ENCODE results near the gene SLC22A2.

The SLC22A2 gene

DNA sequence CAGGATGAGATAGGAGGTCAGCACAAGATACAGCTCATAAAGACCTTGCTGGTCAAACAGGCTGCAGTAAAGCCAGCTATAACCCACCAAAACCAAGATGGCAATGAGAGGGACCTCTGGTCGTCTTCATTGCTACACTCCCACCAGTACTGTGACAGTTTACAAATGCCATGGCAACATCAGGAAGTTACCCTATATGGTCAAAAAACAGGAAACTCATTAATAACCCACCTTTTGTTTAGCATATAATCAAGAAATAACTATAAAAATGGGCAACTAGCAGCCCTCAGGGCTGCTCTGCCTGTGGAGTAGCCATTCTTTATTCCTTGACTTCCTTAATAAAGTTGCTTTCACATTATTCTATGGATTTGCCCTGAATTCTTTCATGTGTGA lies 30.9 kb downstream of the SLC22A2 start:
- peaks cover 0 to 2% (median 0%) of the 10 kb centered on the region in 3 experiments for H3K27me3 ChIP-seq (ENCODE audit: control insufficient read depth in 3 of 3, insufficient read depth in 3 of 3, low read depth in 1 of 3, low read length in 3 of 3)
- H3K4me1 ChIP-seq (ENCODE audit: control insufficient read depth in 2 of 2, insufficient read depth in 1 of 2, low read depth in 1 of 2, low read length in 2 of 2), result no peaks in the 10 kb centered on the region
- no peaks in the 10 kb centered on the region for H3K79me1 ChIP-seq (ENCODE audit: low read depth, low read length)
- H2AFZ ChIP-seq (ENCODE audit: low read length), result no peak overlapping the region
- H2BK120ac ChIP-seq (ENCODE audit: low read depth, low read length), result no peak overlapping the region
- no peak overlapping the region for H3K14ac ChIP-seq (ENCODE audit: low read length)
- no peak overlapping the region for H3K4ac ChIP-seq (ENCODE audit: low read length)
- no peak overlapping the region for H4K91ac ChIP-seq (ENCODE audit: low read depth, low read length, poor library complexity)
- DNase-seq (ENCODE audit: low spot score), result no peak
- no peak overlapping the region for H3K4me3 ChIP-seq (ENCODE audit: low read length in 2 of 2)
- H3K18ac ChIP-seq (ENCODE audit: low read length), result no peak overlapping the region
- H3K9ac ChIP-seq (ENCODE audit: low read depth, low read length, poor library complexity), result no peak overlapping the region
- no peaks in the 10 kb centered on the region for H3K9me3 ChIP-seq (replicated peaks in 1 of 2; ENCODE audit: control insufficient read depth in 2 of 2, insufficient read depth in 1 of 2, low read depth in 1 of 2, low read length in 2 of 2)
- H2BK5ac ChIP-seq (ENCODE audit: low read length), result no peak overlapping the region
- H3K36me3 ChIP-seq (replicated peaks in 1 of 2; ENCODE audit: control insufficient read depth in 2 of 2, insufficient read depth in 2 of 2, low read length in 2 of 2), result no peaks in the 10 kb centered on the region
- H2BK12ac ChIP-seq (ENCODE audit: low read length), result no peak overlapping the region
- whole genome bisulfite sequencing, 2 donors (ENCODE audit: extremely low coverage in 2 of 2, insufficient read length in 2 of 2, insufficient replicate concordance in 1 of 2), result no CpG with 5 or more reads among the region's 1 CpG
- H2AK5ac ChIP-seq (ENCODE audit: low read depth, low read length), result no peak overlapping the region
- H2BK15ac ChIP-seq (ENCODE audit: low read length), result no peak overlapping the region
- H3K4me2 ChIP-seq (ENCODE audit: insufficient read depth, low read length, poor library complexity, severe bottlenecking), result no peak overlapping the region
- no peak overlapping the region for H3K23ac ChIP-seq (ENCODE audit: low read depth, low read length, poor library complexity)
- no peak overlapping the region for H3K27ac ChIP-seq (replicated peaks; ENCODE audit: low read length)
- H4K8ac ChIP-seq (ENCODE audit: low read depth, low read length), result no peak overlapping the region

DNA sequence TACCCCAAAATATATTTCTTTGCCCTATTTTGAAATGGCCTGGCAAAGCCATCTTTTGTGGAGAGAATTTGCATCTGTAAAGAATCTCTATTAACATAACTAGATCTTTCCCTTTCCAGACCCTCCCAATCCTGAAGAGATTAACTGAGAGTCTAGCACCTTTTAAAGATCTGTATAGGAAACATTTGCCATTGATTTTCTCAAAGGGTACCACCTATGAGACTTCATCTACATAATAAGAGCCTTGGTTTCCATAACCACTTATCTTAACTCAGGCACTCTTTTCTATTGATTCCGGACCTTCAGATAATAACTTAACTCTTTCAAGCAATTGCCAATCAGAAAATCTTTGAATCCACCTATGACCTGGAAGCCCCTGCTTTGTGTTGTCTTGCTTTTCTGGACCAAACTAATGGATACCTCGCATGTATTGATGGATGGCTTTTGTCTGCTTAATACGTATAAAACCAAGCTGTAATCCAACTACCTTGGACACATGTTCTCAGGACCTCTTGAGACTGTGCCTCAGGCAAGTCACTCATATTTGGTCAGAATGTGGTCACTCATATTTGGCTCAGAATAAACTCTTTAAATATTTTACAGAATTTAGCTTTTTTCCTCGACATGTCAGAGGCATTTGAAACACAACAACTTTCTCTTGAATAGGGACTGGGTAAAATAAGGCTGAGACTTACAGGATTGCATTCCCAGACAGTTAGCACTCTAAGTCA lies 31.4 kb downstream of the SLC22A2 start:
- no peaks in the 10 kb centered on the region for H3K9me3 ChIP-seq (replicated peaks in 1 of 2; ENCODE audit: control insufficient read depth in 2 of 2, insufficient read depth in 1 of 2, low read depth in 1 of 2, low read length in 2 of 2)
- H4K8ac ChIP-seq (ENCODE audit: low read depth, low read length), result no peak overlapping the region
- H3K4me3 ChIP-seq (ENCODE audit: low read length in 2 of 2), result no peak overlapping the region
- H2AK5ac ChIP-seq (ENCODE audit: low read depth, low read length), result no peak overlapping the region
- H2AFZ ChIP-seq (ENCODE audit: low read length), result no peak overlapping the region
- no peak overlapping the region for H3K23ac ChIP-seq (ENCODE audit: low read depth, low read length, poor library complexity)
- H3K4me1 ChIP-seq (ENCODE audit: control insufficient read depth in 2 of 2, insufficient read depth in 1 of 2, low read depth in 1 of 2, low read length in 2 of 2), result no peaks in the 10 kb centered on the region
- no peaks in the 10 kb centered on the region for H3K36me3 ChIP-seq (replicated peaks in 1 of 2; ENCODE audit: control insufficient read depth in 2 of 2, insufficient read depth in 2 of 2, low read length in 2 of 2)
- no peak overlapping the region for H2BK12ac ChIP-seq (ENCODE audit: low read length)
- H4K91ac ChIP-seq (ENCODE audit: low read depth, low read length, poor library complexity), result no peak overlapping the region
- DNase-seq (ENCODE audit: low spot score), result no peak
- H2BK15ac ChIP-seq (ENCODE audit: low read length), result no peak overlapping the region
- H3K9ac ChIP-seq (ENCODE audit: low read depth, low read length, poor library complexity), result no peak overlapping the region
- WGBS, 2 donors (ENCODE audit: extremely low coverage in 2 of 2, insufficient read length in 2 of 2, insufficient replicate concordance in 1 of 2), result no CpG with 5 or more reads among the region's 4 CpGs
- H3K18ac ChIP-seq (ENCODE audit: low read length), result no peak overlapping the region
- H3K27ac ChIP-seq (replicated peaks; ENCODE audit: low read length), result no peak overlapping the region
- H3K14ac ChIP-seq (ENCODE audit: low read length), result no peak overlapping the region
- H3K4me2 ChIP-seq (ENCODE audit: insufficient read depth, low read length, poor library complexity, severe bottlenecking), result no peak overlapping the region
- H2BK120ac ChIP-seq (ENCODE audit: low read depth, low read length), result no peak overlapping the region
- H3K79me1 ChIP-seq (ENCODE audit: low read depth, low read length), result no peaks in the 10 kb centered on the region
- H3K4ac ChIP-seq (ENCODE audit: low read length), result no peak overlapping the region
- peaks cover 0 to 2% (median 0%) of the 10 kb centered on the region in 3 experiments for H3K27me3 ChIP-seq (ENCODE audit: control insufficient read depth in 3 of 3, insufficient read depth in 3 of 3, low read depth in 1 of 3, low read length in 3 of 3)
- H2BK5ac ChIP-seq (ENCODE audit: low read length), result no peak overlapping the region

DNA sequence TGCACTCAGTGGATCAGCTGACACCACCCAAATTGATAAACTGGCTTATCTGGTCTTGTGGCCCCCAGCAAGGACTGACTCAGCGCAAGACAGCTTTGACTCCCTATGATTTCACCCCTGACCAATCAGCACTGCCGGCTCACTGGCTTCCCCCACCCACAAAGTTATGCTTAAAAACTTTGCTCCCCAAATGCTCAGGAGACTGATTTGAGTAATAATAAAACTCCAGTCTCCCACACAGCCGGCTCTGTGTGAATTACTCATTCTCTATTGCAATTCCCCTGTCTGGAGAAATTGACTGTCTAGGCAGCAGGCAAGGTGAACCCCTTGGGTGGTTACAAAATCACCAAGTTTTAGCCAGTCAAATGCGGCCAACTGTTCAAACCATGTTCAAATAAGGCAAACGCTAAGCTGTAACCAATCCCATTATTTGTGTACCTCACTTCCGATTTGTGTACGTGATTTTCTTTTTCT lies 32.5 kb downstream of the SLC22A2 start:
- Histone ChIP-seq H3K23ac (ENCODE audit: low read depth, low read length, poor library complexity) (no peak overlapping the region), H4K8ac (ENCODE audit: low read depth, low read length) (no peak overlapping the region), H2AFZ (ENCODE audit: low read length) (no peak overlapping the region), H3K4ac (ENCODE audit: low read length) (no peak overlapping the region), H3K9ac (ENCODE audit: low read depth, low read length, poor library complexity) (no peak overlapping the region), H2BK15ac (ENCODE audit: low read length) (no peak overlapping the region), H3K27me3 (ENCODE audit: control insufficient read depth in 3 of 3, insufficient read depth in 3 of 3, low read depth in 1 of 3, low read length in 3 of 3) (peaks cover 0 to 2% (median 0%) of the 10 kb centered on the region in 3 experiments), H3K14ac (ENCODE audit: low read length) (no peak overlapping the region), H2BK5ac (ENCODE audit: low read length) (no peak overlapping the region), H3K4me1 (ENCODE audit: control insufficient read depth in 2 of 2, insufficient read depth in 1 of 2, low read depth in 1 of 2, low read length in 2 of 2) (no peaks in the 10 kb centered on the region), H2AK5ac (ENCODE audit: low read depth, low read length) (no peak overlapping the region), H3K79me1 (ENCODE audit: low read depth, low read length) (no peaks in the 10 kb centered on the region), H3K27ac (replicated peaks; ENCODE audit: low read length) (no peak overlapping the region), H3K4me3 (ENCODE audit: low read length in 2 of 2) (no peak overlapping the region), H4K91ac (ENCODE audit: low read depth, low read length, poor library complexity) (no peak overlapping the region), H2BK120ac (ENCODE audit: low read depth, low read length) (no peak overlapping the region), H3K18ac (ENCODE audit: low read length) (no peak overlapping the region), H2BK12ac (ENCODE audit: low read length) (no peak overlapping the region), H3K4me2 (ENCODE audit: insufficient read depth, low read length, poor library complexity, severe bottlenecking) (no peak overlapping the region), H3K9me3 (replicated peaks in 1 of 2; ENCODE audit: control insufficient read depth in 2 of 2, insufficient read depth in 1 of 2, low read depth in 1 of 2, low read length in 2 of 2) (no peaks in the 10 kb centered on the region), H3K36me3 (replicated peaks in 1 of 2; ENCODE audit: control insufficient read depth in 2 of 2, insufficient read depth in 2 of 2, low read length in 2 of 2) (no peaks in the 10 kb centered on the region)
- WGBS, 2 donors (ENCODE audit: extremely low coverage in 2 of 2, insufficient read length in 2 of 2, insufficient replicate concordance in 1 of 2), result no CpG with 5 or more reads among the region's 7 CpGs
- DNase-seq (ENCODE audit: low spot score), result no peak

DNA sequence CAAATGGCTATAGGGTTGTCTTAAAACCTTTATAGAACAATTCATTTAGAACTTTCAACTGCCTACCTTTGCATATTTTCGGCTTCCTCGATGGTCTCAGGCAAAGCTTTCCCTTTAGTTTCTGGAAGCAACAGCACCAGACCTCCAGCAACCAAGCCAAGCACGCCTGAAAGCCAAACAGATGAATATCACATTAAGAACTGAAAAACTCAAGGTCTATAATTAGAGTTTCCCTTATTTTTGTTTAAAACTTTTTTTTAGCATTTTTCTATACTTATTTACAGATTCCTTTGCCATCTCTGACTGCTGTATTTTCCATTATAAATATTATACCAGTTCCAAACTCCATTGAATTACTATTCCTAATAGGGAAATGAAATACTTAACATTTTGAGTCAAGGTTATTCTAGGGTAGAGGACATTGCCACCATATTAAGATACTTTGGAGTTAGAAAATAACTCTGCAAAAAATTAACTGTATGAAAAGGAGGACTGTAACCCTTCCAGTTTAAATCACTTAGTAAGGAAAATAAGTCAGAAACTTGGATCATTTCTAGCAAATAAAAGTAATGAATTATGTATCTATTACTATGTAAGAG lies 33.9 kb downstream of the SLC22A2 start:
- no peak for DNase-seq (ENCODE audit: low spot score)
- Histone ChIP-seq H3K14ac (ENCODE audit: low read length) (no peak overlapping the region), H3K9me3 (replicated peaks in 1 of 2; ENCODE audit: control insufficient read depth in 2 of 2, insufficient read depth in 1 of 2, low read depth in 1 of 2, low read length in 2 of 2) (no peaks in the 10 kb centered on the region), H3K27ac (replicated peaks; ENCODE audit: low read length) (no peak overlapping the region), H3K36me3 (replicated peaks in 1 of 2; ENCODE audit: control insufficient read depth in 2 of 2, insufficient read depth in 2 of 2, low read length in 2 of 2) (no peaks in the 10 kb centered on the region), H2AK5ac (ENCODE audit: low read depth, low read length) (no peak overlapping the region), H2BK120ac (ENCODE audit: low read depth, low read length) (no peak overlapping the region), H3K23ac (ENCODE audit: low read depth, low read length, poor library complexity) (no peak overlapping the region), H2BK12ac (ENCODE audit: low read length) (no peak overlapping the region), H3K79me1 (ENCODE audit: low read depth, low read length) (no peaks in the 10 kb centered on the region), H4K8ac (ENCODE audit: low read depth, low read length) (no peak overlapping the region), H3K9ac (ENCODE audit: low read depth, low read length, poor library complexity) (no peak overlapping the region), H2BK15ac (ENCODE audit: low read length) (no peak overlapping the region), H3K27me3 (ENCODE audit: control insufficient read depth in 3 of 3, insufficient read depth in 3 of 3, low read depth in 1 of 3, low read length in 3 of 3) (peaks cover 0 to 2% (median 0%) of the 10 kb centered on the region in 3 experiments), H3K18ac (ENCODE audit: low read length) (no peak overlapping the region), H3K4me2 (ENCODE audit: insufficient read depth, low read length, poor library complexity, severe bottlenecking) (no peak overlapping the region), H3K4me1 (ENCODE audit: control insufficient read depth in 2 of 2, insufficient read depth in 1 of 2, low read depth in 1 of 2, low read length in 2 of 2) (no peaks in the 10 kb centered on the region), H2AFZ (ENCODE audit: low read length) (no peak overlapping the region), H4K91ac (ENCODE audit: low read depth, low read length, poor library complexity) (no peak overlapping the region), H3K4ac (ENCODE audit: low read length) (no peak overlapping the region), H3K4me3 (ENCODE audit: low read length in 2 of 2) (no peak overlapping the region), H2BK5ac (ENCODE audit: low read length) (no peak overlapping the region)
- no CpG with 5 or more reads among the region's 3 CpGs for WGBS, 2 donors (ENCODE audit: extremely low coverage in 2 of 2, insufficient read length in 2 of 2, insufficient replicate concordance in 1 of 2)
